GM23338 (cell line): ENCODE results near the gene ARHGEF16. TPM values are rescaled to one million over a fixed set of nuclear protein-coding genes. Genes with fewer than 3 reads are reported as not detected.

Experiments
- ATAC-seq: fragments of 200-7000 bp; cut with Tn5 transposase; 3 replicates; pipeline ENCODE4 v1.9.1; 2020
- DNase-seq: peaks from one replicate; pipeline ENCODE4 v3.0.0-alpha.2; 2015; ENCODE audit warnings: low spot score
- H2AFZ ChIP-seq: fragments of 200-600 bp; sonication (generic); 2 replicates; pipeline ENCODE4 v1.8.0; 2016; ENCODE audit warnings: antibody characterized with exemption, mild to moderate bottlenecking, moderate library complexity
- H3F3A ChIP-seq: fragments of 200-600 bp; sonication (generic); replicated peaks from 2 replicates; pipeline ENCODE4 v1.8.0; 2017; ENCODE audit warnings: antibody characterized with exemption, mixed run types, low read depth
- H3K27ac ChIP-seq: fragments of 200-600 bp; sonication (generic); 2 replicates; pipeline ENCODE4 v1.6.1; 2016; ENCODE audit warnings: low read depth
- H3K27me3 ChIP-seq: fragments of 200-600 bp; sonication (generic); 2 replicates; pipeline ENCODE4 v1.8.0; 2016; ENCODE audit warnings: mild to moderate bottlenecking, mixed run types, moderate library complexity; ENCODE audit not compliant: insufficient read depth
- H3K36me3 ChIP-seq: fragments of 200-600 bp; sonication (generic); 2 replicates; pipeline ENCODE4 v1.8.0; 2016; ENCODE audit warnings: mild to moderate bottlenecking; ENCODE audit not compliant: insufficient read depth
- H3K4me1 ChIP-seq: fragments of 200-600 bp; sonication (generic); 2 replicates; pipeline ENCODE4 v1.8.0; 2016; ENCODE audit warnings: mild to moderate bottlenecking, moderate library complexity; ENCODE audit not compliant: insufficient read depth
- H3K4me2 ChIP-seq: fragments of 200-600 bp; sonication (generic); 2 replicates; pipeline ENCODE4 v1.7.1; 2017; ENCODE audit warnings: mixed run types
- H3K4me3 ChIP-seq: fragments of 200-600 bp; sonication (generic); 2 replicates; pipeline ENCODE4 v1.6.1; 2016; ENCODE audit warnings: mixed run types
- H3K79me2 ChIP-seq: fragments of 200-600 bp; sonication (generic); replicated peaks from 2 replicates; pipeline ENCODE4 v1.8.0; 2017; ENCODE audit warnings: mild to moderate bottlenecking; ENCODE audit not compliant: insufficient read depth
- H3K9me2 ChIP-seq: fragments of 200-600 bp; sonication (generic); 2 replicates; pipeline ENCODE4 v1.8.0; 2017; ENCODE audit not compliant: insufficient read depth
- H4K20me1 ChIP-seq: fragments of 200-600 bp; sonication (generic); replicated peaks from 2 replicates; pipeline ENCODE4 v1.8.0; 2017; ENCODE audit warnings: mild to moderate bottlenecking; ENCODE audit not compliant: insufficient read depth
- H3K27ac Mint-ChIP-seq: 2 replicates; pipeline ENCODE4 v1.8.0; 2020; ENCODE audit warnings: inconsistent platforms, mild to moderate bottlenecking, moderate library complexity, mixed read lengths
- H3K27me3 Mint-ChIP-seq: 3 replicates; pipeline ENCODE4 v1.8.0; 2022; ENCODE audit warnings: low read depth, mild to moderate bottlenecking, moderate library complexity, mixed read lengths, inconsistent platforms; ENCODE audit not compliant: insufficient read depth, poor library complexity
- H3K36me3 Mint-ChIP-seq: 3 replicates; pipeline ENCODE4 v1.8.0; 2021; ENCODE audit warnings: low read depth, mild to moderate bottlenecking, inconsistent platforms, moderate library complexity, mixed read lengths
- H3K4me1 Mint-ChIP-seq: 3 replicates; pipeline ENCODE4 v1.8.0; 2020; ENCODE audit warnings: mild to moderate bottlenecking, inconsistent platforms, mixed read lengths
- H3K4me3 Mint-ChIP-seq: 3 replicates; pipeline ENCODE4 v1.8.0; 2021; ENCODE audit warnings: moderate library complexity, mild to moderate bottlenecking, inconsistent platforms, mixed read lengths
- H3K9me3 Mint-ChIP-seq: 3 replicates; pipeline ENCODE4 v1.8.0; 2020; ENCODE audit warnings: moderate library complexity, mild to moderate bottlenecking, inconsistent platforms, mixed read lengths
- CREB1 ChIP-seq: fragments of 250-450 bp; sonication (Bioruptor Pico); IDR thresholded peaks from 2 replicates; pipeline ENCODE4 v1.5.0; 2020; ENCODE audit warnings: low read depth, mild to moderate bottlenecking, moderate library complexity
- EZH2phosphoT487 ChIP-seq: fragments of 200-600 bp; sonication (generic); IDR thresholded peaks from one replicate; pipeline ENCODE4 v1.8.1; 2018; ENCODE audit warnings: antibody characterized with exemption; ENCODE audit not compliant: unreplicated experiment
- JUNB ChIP-seq: IDR thresholded peaks from one replicate; pipeline ENCODE4 v1.6.1; 2016; ENCODE audit warnings: antibody characterized with exemption; ENCODE audit not compliant: unreplicated experiment
- NANOG ChIP-seq: IDR thresholded peaks from 2 replicates; pipeline ENCODE4 v1.6.1; 2016; ENCODE audit warnings: antibody characterized with exemption, borderline replicate concordance
- POLR2AphosphoS5 ChIP-seq: IDR thresholded peaks from 2 replicates; pipeline ENCODE4 v1.6.1; 2016; ENCODE audit warnings: antibody characterized with exemption, low read depth
- REST ChIP-seq: IDR thresholded peaks from one replicate; pipeline ENCODE4 v1.6.1; 2018; ENCODE audit warnings: antibody characterized with exemption; ENCODE audit not compliant: unreplicated experiment
- STAT1 ChIP-seq: IDR thresholded peaks from one replicate; pipeline ENCODE4 v1.6.1; 2016; ENCODE audit warnings: antibody characterized with exemption; ENCODE audit not compliant: unreplicated experiment
- ZNF114 ChIP-seq: fragments of 250-450 bp; sonication (Bioruptor Pico); IDR thresholded peaks from 2 replicates; pipeline ENCODE4 v1.5.0; 2020; ENCODE audit warnings: mild to moderate bottlenecking, moderate library complexity
- ZNF462 ChIP-seq: fragments of 250-450 bp; sonication (Bioruptor Pico); IDR thresholded peaks from 2 replicates; pipeline ENCODE4 v1.5.0; 2020; ENCODE audit warnings: mild to moderate bottlenecking, moderate library complexity
- polyA plus RNA-seq: library from polyadenylated mRNA; unstranded; fragments of >200 nt; fragmentation: Nextera tagmentation; extraction: Ambion mirVana; gene quantifications from 2 replicates; pipeline ENCODE4 v1.2.1, GENCODE V29; 2016
- total RNA-seq: library from RNA; depleted of rRNA; stranded (reverse); fragments of >200 nt; shearing (Covaris generic); gene quantifications from 2 replicates; pipeline ENCODE4 v1.2.3, GENCODE V29; 2014

ARHGEF16 gene
- total and polyA plus RNA-seq, 2 experiments from 2014 or later, result 12.2 to 29.3 TPM

- TF ChIP-seq POLR2AphosphoS5 (no peak), REST (no peak)
Measured at GRCh38 chr1:3436451-3436850, 18.0 kb upstream of the ARHGEF16 start (continued).

DNA sequence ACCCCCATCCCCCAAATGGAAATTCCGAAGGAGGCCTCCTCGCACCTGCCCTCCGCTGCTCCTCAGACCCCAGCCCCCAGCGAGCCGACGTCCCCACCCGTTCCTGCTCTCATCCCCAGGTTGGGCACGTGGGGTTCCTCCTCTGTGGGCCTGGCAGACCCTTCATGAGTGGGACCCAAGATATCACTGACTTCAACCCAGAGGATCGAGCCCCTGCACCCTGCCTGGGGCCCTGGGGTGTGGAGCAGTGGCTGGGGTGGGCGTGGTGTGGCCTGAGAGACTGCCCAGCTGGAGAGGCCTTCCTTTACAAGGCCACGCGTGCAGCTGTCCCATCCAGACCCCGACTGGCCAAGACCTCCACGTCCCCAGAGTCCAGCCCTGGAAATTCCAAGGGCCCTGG, 17.6 kb upstream of the ARHGEF16 start:
- Histone ChIP-seq H3K79me2 (no peaks in the 10 kb centered on the region), H3K27ac (no peak overlapping the region), H3K27me3 (no peaks in the 10 kb centered on the region), H3K4me1 (no peaks in the 10 kb centered on the region), H3K9me2 (no peaks in the 10 kb centered on the region), H3K4me3 (no peak overlapping the region), H3K4me2 (no peak overlapping the region), H3F3A (no peaks in the 10 kb centered on the region), H2AFZ (no peak overlapping the region), H4K20me1 (no peaks in the 10 kb centered on the region), H3K36me3 (no peaks in the 10 kb centered on the region)
- no peaks in the 10 kb centered on the region for H3K9me3 Mint-ChIP-seq
- H3K4me3 Mint-ChIP-seq, result no peak overlapping the region
- DNase-seq (no peak), ATAC-seq (no peak)
- no peak for TF ChIP-seq CREB1 (CRISPR knock-in tag)
- TF ChIP-seq EZH2phosphoT487, result no peak
- no peak for TF ChIP-seq ZNF114 (CRISPR knock-in tag)
- no peak for TF ChIP-seq STAT1
- TF ChIP-seq NANOG, result no peak
- TF ChIP-seq REST, result no peak
- TF ChIP-seq ZNF462 (CRISPR knock-in tag), result no peak
- TF ChIP-seq JUNB, result no peak
- peaks cover 6% of the 10 kb centered on the region for H3K27me3 Mint-ChIP-seq
- peaks cover 14% of the 10 kb centered on the region for H3K4me1 Mint-ChIP-seq
- no peak overlapping the region for H3K27ac Mint-ChIP-seq
- H3K36me3 Mint-ChIP-seq, result no peaks in the 10 kb centered on the region
